Smooth muscle cell (in vitro differentiated cells): ENCODE measurements around the gene GADD45G. TPM values are rescaled to one million over a fixed set of nuclear protein-coding genes. Genes with fewer than 3 reads are reported as not detected.

Source experiments
- DNase-seq: peaks from one replicate; lab custom pipeline; 2025; ENCODE audit not compliant: unreplicated experiment; lab: John Stamatoyannopoulos, UW
- H2AFZ ChIP-seq: fragments of 200-600 bp; sonication (generic); 2 replicates; pipeline ENCODE4 v1.6.0; 2016; ENCODE audit warnings: antibody characterized with exemption, low read depth, mild to moderate bottlenecking
- H3F3A ChIP-seq: fragments of 200-600 bp; sonication (generic); 2 replicates; pipeline ENCODE4 v1.6.0; 2017; ENCODE audit warnings: antibody characterized with exemption, low read depth
- H3K27ac ChIP-seq: fragments of 200-600 bp; sonication (generic); 2 replicates; pipeline ENCODE4 v1.5.1; 2016; ENCODE audit warnings: low read depth, mild to moderate bottlenecking
- H3K27me3 ChIP-seq: fragments of 200-600 bp; sonication (generic); 2 replicates; pipeline ENCODE4 v1.6.1; 2016; ENCODE audit warnings: low read depth, mild to moderate bottlenecking
- H3K36me3 ChIP-seq: fragments of 200-600 bp; sonication (generic); 2 replicates; pipeline ENCODE4 v1.5.1; 2016; ENCODE audit warnings: low read depth
- H3K4me1 ChIP-seq: fragments of 200-600 bp; sonication (generic); 2 replicates; pipeline ENCODE4 v1.5.1; 2016; ENCODE audit warnings: low read depth
- H3K4me2 ChIP-seq: fragments of 200-600 bp; sonication (generic); 2 replicates; pipeline ENCODE4 v1.6.0; 2016; ENCODE audit warnings: mild to moderate bottlenecking
- H3K4me3 ChIP-seq: fragments of 200-600 bp; sonication (generic); 2 replicates; pipeline ENCODE4 v1.5.1; 2016; ENCODE audit warnings: mild to moderate bottlenecking
- H3K79me2 ChIP-seq: fragments of 200-600 bp; sonication (generic); 2 replicates; pipeline ENCODE4 v1.6.0; 2016; ENCODE audit warnings: low read depth, mild to moderate bottlenecking
- H3K9ac ChIP-seq: fragments of 200-600 bp; sonication (generic); 2 replicates; pipeline ENCODE4 v1.6.0; 2016; ENCODE audit warnings: low read depth
- H3K9me3 ChIP-seq: fragments of 200-600 bp; sonication (generic); replicated peaks from 2 replicates; pipeline ENCODE4 v1.5.1; 2016; ENCODE audit warnings: low read depth
- H4K20me1 ChIP-seq: fragments of 200-600 bp; sonication (generic); 2 replicates; pipeline ENCODE4 v1.6.0; 2016; ENCODE audit warnings: low read depth
- WGBS: methylation state at CpG from one replicate; pipeline ENCODE4 v1.1.7; 2016; ENCODE audit warnings: low lambda C conversion rate; 5-methylcytosine and 5-hydroxymethylcytosine counted together
- polyA plus RNA-seq: library from polyadenylated mRNA; unstranded; fragments of >200 nt; fragmentation: Nextera tagmentation; extraction: Ambion mirVana; gene quantifications from 2 replicates; pipeline ENCODE4 v1.2.1, GENCODE V29; 2016
- total RNA-seq: library from RNA; depleted of rRNA; stranded (reverse); fragments of >200 nt; gene quantifications from 2 replicates; pipeline ENCODE4 v1.2.3, GENCODE V29; 2014
- TF ChIP-seq, protein P1 (sequence below): fragments of 200-600 bp; sonication (generic); IDR thresholded peaks from 2 replicates; pipeline ENCODE4 v1.5.1; 2017; ENCODE audit warnings: borderline replicate concordance, mild to moderate bottlenecking, antibody characterized with exemption; ENCODE audit not compliant: insufficient read depth, poor library complexity, severe bottlenecking

The GADD45G gene, protein sequence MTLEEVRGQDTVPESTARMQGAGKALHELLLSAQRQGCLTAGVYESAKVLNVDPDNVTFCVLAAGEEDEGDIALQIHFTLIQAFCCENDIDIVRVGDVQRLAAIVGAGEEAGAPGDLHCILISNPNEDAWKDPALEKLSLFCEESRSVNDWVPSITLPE
- 1.5 and 6.9 TPM in 2 replicates for total RNA-seq
- polyA plus RNA-seq: 10.7 and 11.3 TPM in 2 replicates

- Histone ChIP-seq H3K9ac (peak within 1 kb of the TSS; percentile 56), H3K4me3 (peak within 1 kb of the TSS; percentile 62), H2AFZ (peak within 1 kb of the TSS; percentile 49), H3K79me2 (no peaks in the 10 kb centered on the region), H3F3A (peaks cover 7% of the 10 kb centered on the region), H3K27me3 (no peaks in the 10 kb centered on the region), H3K27ac (peak within 1 kb of the TSS; percentile 85), H3K9me3 (no peaks in the 10 kb centered on the region), H3K4me1 (peaks cover 28% of the 10 kb centered on the region), H3K36me3 (no peaks in the 10 kb centered on the region), H4K20me1 (peaks cover 6% of the 10 kb centered on the region), H3K4me2 (peak within 1 kb of the TSS; percentile 96)
- 1% methylated on average over 61 of the region's 63 CpGs for WGBS
- TF ChIP-seq, protein P1, sequence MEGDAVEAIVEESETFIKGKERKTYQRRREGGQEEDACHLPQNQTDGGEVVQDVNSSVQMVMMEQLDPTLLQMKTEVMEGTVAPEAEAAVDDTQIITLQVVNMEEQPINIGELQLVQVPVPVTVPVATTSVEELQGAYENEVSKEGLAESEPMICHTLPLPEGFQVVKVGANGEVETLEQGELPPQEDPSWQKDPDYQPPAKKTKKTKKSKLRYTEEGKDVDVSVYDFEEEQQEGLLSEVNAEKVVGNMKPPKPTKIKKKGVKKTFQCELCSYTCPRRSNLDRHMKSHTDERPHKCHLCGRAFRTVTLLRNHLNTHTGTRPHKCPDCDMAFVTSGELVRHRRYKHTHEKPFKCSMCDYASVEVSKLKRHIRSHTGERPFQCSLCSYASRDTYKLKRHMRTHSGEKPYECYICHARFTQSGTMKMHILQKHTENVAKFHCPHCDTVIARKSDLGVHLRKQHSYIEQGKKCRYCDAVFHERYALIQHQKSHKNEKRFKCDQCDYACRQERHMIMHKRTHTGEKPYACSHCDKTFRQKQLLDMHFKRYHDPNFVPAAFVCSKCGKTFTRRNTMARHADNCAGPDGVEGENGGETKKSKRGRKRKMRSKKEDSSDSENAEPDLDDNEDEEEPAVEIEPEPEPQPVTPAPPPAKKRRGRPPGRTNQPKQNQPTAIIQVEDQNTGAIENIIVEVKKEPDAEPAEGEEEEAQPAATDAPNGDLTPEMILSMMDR: no peak
- DNase-seq: peak; percentile 42
These were observed at the start of gene GADD45G for GRCh38 chr9:89604729-89605464. TSS of gene GADD45G (plus strand) at chr9:89605012. CDS start at chr9:89605122, 110 bp downstream.

GRCh38 chr9:89555036-89555415 lies 49.8 kb upstream of the GADD45G start:
- Histone ChIP-seq H2AFZ (no peak overlapping the region), H3K36me3 (no peaks in the 10 kb centered on the region), H3K4me3 (no peak overlapping the region), H4K20me1 (no peaks in the 10 kb centered on the region), H3K79me2 (no peaks in the 10 kb centered on the region), H3K4me2 (no peak overlapping the region), H3K27me3 (no peaks in the 10 kb centered on the region), H3K9ac (no peak overlapping the region), H3K4me1 (no peaks in the 10 kb centered on the region), H3K9me3 (no peaks in the 10 kb centered on the region), H3F3A (no peaks in the 10 kb centered on the region), H3K27ac (no peak overlapping the region)
- TF ChIP-seq, protein P1: no peak
- DNase-seq: no peak
- WGBS: 93% methylated on average over 7 of the region's 7 CpGs

- Histone ChIP-seq H3K27ac (no peak overlapping the region), H3K27me3 (no peaks in the 10 kb centered on the region), H3K79me2 (no peaks in the 10 kb centered on the region), H2AFZ (no peak overlapping the region), H3K4me3 (no peak overlapping the region), H3K9ac (no peak overlapping the region), H3K4me1 (no peaks in the 10 kb centered on the region), H3K9me3 (no peaks in the 10 kb centered on the region), H3F3A (no peaks in the 10 kb centered on the region), H3K36me3 (no peaks in the 10 kb centered on the region), H3K4me2 (no peak overlapping the region), H4K20me1 (no peaks in the 10 kb centered on the region)
- TF ChIP-seq, protein P1: no peak
- 90% methylated on average over 12 of the region's 12 CpGs for WGBS
- no peak for DNase-seq
These were observed 49.1 kb upstream of the GADD45G start for GRCh38 chr9:89555451-89556375.
